ENCODE measurements around the gene RAMP1.

DNA sequence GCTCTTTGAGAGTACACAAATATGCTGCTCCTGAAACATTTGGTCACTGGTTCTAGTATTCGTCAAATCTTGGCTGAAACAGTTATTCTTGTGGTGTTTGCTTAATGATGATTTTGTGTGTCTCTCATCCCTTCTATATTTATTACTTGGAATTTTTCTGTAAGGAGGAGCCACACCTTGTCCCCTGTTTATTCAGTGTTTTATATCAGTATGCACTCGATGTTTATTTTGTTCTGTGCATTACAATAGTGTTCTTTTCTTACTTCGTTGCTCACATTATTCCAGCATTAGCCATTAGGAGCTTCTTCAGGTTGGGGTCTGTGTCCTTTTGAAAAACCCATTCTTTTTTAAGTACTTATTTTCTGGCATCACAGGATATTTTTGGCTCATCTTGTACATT, 5.1 kb upstream of the RAMP1 start:
- TF ChIP-seq, protein P1, sequence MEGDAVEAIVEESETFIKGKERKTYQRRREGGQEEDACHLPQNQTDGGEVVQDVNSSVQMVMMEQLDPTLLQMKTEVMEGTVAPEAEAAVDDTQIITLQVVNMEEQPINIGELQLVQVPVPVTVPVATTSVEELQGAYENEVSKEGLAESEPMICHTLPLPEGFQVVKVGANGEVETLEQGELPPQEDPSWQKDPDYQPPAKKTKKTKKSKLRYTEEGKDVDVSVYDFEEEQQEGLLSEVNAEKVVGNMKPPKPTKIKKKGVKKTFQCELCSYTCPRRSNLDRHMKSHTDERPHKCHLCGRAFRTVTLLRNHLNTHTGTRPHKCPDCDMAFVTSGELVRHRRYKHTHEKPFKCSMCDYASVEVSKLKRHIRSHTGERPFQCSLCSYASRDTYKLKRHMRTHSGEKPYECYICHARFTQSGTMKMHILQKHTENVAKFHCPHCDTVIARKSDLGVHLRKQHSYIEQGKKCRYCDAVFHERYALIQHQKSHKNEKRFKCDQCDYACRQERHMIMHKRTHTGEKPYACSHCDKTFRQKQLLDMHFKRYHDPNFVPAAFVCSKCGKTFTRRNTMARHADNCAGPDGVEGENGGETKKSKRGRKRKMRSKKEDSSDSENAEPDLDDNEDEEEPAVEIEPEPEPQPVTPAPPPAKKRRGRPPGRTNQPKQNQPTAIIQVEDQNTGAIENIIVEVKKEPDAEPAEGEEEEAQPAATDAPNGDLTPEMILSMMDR (IDR thresholded peaks at IDR 0.05) = no peak
- no peak for TF ChIP-seq EZH2 (IDR thresholded peaks at IDR 0.05; ENCODE audit: borderline replicate concordance, insufficient read depth, low read depth, low read length, poor library complexity, severe bottlenecking)

All from B cell (primary cell).